HG02943 (cell line): Measurements from ENCODE around the gene PTHLH.

Experiments used
- ATAC-seq: cut with Tn5 transposase; IDR thresholded peaks from one replicate; pipeline ENCODE4 v1.9.1; 2021; ENCODE audit warnings: mild to moderate bottlenecking, low read depth, moderate library complexity; ENCODE audit not compliant: unreplicated experiment

Gene PTHLH

GRCh38 chr12:27946421-27946820 lies 26.1 kb downstream of the PTHLH start:
- no peak for ATAC-seq

GRCh38 chr12:27940756-27941402 lies 31.7 kb downstream of the PTHLH start:
- peak; percentile 93 for ATAC-seq

GRCh38 chr12:27940245-27940644 lies 32.3 kb downstream of the PTHLH start:
- ATAC-seq = no peak

GRCh38 chr12:27937768-27938167 lies 34.8 kb downstream of the PTHLH start:
- no peak for ATAC-seq

GRCh38 chr12:27936196-27936595 lies 36.3 kb downstream of the PTHLH start:
- no peak for ATAC-seq

- ATAC-seq = no peak
These were observed 38.3 kb downstream of the PTHLH start for GRCh38 chr12:27934276-27934675.

- ATAC-seq = no peak
These were observed 41.1 kb downstream of the PTHLH start for GRCh38 chr12:27931390-27931789.

- no peak for ATAC-seq
These were observed 45.2 kb downstream of the PTHLH start for GRCh38 chr12:27927347-27927746.

GRCh38 chr12:27924350-27925135 lies 48.0 kb downstream of the PTHLH start:
- ATAC-seq = no peak

- no peak for ATAC-seq
These were observed 49.9 kb downstream of the PTHLH start for GRCh38 chr12:27922531-27923139.

- no peak for ATAC-seq
These were observed 52.8 kb downstream of the PTHLH start for GRCh38 chr12:27919671-27920235.

- ATAC-seq = no peak
These were observed 57.0 kb downstream of the PTHLH start for GRCh38 chr12:27915536-27915935.

- no peak for ATAC-seq
These were observed 57.5 kb downstream of the PTHLH start for GRCh38 chr12:27915021-27915420.

- ATAC-seq = no peak
These were observed 58.4 kb downstream of the PTHLH start for GRCh38 chr12:27913999-27914614.

- no peak for ATAC-seq
These were observed 61.1 kb downstream of the PTHLH start for GRCh38 chr12:27911397-27911796.
